GM19240 (cell line): Measurements from ENCODE around the gene ZNF540.
"Not testable (repeated sequence)": the region's sequence is repeated elsewhere in the genome, so short reads cannot be mapped to it uniquely, and the experiment has no call there.

Source experiments
- DNase-seq: peaks from one replicate; pipeline ENCODE4 v3.0.0; 2011; ENCODE audit warnings: low spot score; ENCODE audit not compliant: insufficient read length

ZNF540 gene

DNA sequence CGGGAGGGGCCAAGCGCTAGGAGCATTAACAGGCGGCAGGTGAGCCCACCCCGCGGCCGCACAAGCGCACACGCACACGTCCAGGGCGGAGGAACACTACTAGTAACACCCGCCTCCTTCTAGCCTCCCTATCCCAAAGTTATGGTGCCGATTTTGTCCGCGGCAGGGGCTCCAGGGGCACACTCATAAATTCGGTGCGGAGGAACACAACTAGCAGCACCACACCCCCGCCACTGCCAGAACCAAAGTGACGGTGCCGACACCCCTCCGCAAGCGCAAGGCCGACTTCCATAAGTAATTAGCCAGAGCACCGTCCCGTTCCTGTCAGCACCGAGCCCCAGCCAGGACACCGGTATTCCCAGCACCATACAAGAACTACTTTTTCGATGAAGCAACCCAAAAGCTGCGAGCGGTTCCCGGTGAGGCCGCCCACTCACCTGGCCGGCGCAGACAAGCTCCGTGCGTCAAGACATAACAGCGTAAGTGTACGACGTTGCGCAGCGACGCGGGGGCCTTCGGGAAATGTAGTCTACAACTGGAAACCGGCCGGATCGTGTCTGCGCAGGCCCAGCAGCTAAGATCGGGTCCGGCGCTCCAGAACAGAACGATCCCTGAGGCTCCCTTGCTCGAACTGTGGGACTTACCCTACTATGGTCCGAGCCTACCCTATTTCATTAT, at the start of gene ZNF540, which contains the start of gene ZNF571:
Gene ZNF540 (plus strand): TSS at position 573 of the 678 bp plus-strand sequence. CDS start 3,572 bp downstream, outside the sequence.
Gene ZNF571 (minus strand): TSS at position 489 of the 678 bp plus-strand sequence. CDS start 8,116 bp downstream, outside the sequence.
- DNase-seq = peak; percentile 59

DNA sequence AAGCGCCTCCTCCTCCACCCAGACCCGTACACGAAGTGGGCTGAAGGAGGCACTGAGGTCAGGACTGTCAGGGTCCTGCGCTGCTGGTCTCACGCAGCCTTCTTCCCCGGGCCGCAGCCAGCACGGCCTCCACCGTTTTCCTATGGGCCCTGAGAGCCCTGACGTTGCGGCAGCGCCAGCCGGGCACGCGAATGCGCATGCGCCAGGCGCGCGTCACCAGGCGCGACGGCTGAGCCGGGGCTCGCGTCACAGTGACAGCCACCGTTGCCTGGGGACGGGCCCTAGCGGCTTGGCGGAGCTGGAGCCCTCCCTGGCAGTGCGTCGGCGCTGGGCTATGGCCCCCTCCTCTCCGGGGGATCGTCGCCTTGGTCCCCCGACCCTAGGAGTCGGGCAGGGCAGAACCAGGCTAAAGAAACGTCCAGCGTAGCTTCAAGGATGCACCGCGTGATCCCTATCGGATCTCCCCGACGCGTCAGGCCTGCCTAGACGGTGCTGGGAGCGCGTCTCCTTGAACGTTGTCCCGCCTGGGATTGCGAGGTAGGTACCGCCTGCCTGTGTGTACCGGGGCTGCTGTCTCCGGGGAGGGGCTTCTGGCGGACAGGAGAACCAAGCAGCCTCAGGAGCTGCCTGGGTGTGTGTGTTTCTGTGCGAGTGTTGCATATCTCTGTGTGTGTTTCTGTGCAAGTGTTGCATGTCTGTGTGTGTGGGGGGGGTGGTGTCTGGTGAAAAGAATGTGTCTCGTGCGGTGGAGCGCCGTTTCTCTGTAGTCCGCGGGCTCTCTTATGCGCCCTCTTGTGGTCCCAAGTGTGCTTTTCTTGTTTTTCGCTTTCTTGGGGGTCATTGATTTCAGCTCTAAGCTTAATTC, 43.3 kb upstream of the ZNF540 start:
- DNase-seq = peak; percentile 42

DNA sequence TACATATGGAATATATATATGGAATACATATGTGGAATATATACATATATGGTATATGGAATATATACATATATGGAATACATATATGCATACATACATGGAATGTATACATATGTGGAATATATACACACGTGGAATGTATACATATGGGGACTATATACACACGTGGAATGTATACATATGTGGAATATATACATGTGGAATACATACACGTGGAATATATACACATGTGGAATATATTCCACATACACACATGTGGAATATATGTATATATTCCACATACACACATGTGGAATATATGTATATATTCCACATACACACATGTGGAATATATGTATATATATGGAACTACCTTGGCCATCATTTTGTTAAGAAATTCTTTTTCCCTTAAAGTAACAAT, 31.2 kb upstream of the ZNF540 start:
- DNase-seq = no peak

DNA sequence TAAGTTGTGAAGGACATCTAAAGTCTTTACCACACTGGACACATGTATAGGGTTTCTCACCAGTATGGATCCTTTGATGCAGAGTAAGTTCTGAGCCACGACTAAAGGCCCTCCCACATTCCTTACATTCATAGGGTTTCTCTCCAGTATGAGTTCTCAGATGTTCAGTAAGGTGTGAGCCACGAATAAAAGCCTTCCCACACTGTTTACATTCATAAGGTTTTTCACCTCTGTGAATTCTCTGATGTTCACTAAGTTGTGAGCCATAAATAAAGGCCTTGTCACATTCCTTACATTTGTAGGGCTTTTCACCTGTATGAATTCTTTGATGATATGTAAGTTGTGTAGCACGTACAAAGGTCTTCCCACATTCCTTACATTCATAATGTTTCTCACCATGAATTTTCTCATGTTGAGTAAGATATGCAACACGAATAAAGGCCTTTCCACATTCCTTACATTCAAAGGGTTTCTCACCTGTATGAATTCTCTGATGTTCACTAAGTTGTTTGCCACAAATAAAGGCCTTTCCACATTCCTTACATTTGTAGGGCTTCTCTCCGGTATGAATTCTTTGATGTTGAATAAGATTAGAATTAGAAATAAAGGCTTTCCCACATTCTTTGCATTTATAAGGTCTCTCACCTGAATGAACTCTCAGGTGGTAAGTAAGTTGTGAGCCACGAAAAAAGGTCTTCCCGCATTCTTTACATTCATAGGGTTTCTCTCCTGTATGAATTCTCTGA, 29.9 kb upstream of the ZNF540 start:
- no peak for DNase-seq

DNA sequence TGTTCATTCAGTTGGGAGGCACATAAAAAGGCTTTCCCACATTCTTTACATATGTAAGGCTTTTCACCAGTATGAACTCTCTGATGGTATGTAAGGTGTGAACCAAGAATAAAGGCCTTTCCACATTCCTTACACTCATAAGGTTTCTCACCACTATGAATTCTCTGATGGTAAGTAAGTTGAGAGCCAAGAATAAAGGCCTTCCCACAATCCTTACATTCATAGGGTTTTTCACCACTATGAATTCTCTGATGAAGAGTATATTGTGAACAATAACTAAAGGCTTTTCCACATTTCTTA, 29.4 kb upstream of the ZNF540 start:
- DNase-seq = no peak

DNA sequence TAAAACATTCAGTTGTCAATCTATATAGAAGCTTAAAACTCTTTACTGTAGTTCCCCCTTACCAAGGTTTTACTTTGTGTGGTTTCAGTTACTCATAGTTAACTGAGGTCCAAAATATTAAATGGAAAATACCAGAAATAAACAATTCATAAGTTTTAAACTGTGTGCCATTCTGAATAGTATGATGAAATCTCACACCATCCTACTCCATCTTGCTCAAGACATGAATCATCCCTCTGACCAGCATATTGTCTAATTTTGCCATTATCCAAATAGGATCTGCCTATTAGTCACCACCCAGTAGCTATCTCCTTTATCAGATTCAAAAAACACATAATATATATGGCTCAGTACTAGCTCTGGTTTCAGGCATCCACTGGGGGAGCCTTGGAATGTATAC, 22.5 kb upstream of the ZNF540 start:
- DNase-seq = no peak

DNA sequence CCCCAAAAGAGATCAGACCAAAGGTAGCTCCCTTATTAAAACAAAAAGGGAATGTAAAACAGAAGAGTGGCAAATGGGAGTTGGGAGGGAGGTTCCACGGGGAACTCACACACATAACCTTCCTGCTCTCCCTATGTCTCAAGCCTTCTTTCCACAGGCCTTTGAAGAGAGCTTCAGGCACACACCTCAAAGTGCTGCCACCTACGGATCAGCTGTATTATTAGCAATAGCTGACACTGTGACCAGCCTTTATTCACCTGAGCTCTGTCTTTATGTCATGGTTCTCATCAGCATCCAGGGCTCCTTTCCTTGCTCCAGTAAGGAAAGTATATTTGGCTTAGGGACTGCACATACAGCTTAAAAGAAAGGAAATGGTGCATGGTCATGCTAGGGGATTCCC, 11.3 kb upstream of the ZNF540 start:
- no peak for DNase-seq

DNA sequence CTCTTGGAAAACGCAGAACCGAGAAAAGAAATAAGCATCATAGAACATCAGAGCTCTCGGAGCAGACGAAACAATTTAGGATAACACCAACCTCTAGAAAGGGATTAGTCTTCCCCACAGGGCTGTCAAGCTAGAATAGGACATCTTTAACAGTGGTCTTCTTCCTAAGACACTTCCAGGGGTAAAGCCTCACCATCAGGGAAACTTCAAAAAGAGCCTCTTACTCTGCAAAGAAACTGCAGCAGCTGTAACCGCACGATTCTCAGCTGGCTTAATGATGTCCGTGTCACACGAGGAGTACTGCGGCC, 726 bp upstream of the ZNF540 start:
- no peak for DNase-seq

DNA sequence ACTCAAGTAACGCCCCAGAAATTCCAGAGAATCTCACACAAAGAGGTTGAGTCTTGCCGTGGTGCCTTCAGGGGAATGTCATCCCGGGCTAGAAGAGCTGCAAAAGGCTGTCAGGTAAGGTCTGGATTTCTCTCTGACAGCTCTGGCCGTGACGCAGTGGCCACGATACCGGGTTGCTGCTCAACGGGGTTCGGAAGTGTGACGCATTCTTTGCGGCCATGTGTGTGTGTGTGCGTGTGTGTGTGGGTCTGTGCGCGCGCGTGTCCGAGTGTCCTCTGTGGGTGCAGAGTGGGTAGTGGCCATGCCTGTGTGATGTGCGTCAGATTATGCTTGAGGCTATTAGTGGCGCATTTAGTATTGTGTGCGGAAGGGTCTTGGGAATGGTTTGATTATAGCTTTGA, 306 bp downstream of the ZNF540 start:
- DNase-seq = peak; percentile 4

DNA sequence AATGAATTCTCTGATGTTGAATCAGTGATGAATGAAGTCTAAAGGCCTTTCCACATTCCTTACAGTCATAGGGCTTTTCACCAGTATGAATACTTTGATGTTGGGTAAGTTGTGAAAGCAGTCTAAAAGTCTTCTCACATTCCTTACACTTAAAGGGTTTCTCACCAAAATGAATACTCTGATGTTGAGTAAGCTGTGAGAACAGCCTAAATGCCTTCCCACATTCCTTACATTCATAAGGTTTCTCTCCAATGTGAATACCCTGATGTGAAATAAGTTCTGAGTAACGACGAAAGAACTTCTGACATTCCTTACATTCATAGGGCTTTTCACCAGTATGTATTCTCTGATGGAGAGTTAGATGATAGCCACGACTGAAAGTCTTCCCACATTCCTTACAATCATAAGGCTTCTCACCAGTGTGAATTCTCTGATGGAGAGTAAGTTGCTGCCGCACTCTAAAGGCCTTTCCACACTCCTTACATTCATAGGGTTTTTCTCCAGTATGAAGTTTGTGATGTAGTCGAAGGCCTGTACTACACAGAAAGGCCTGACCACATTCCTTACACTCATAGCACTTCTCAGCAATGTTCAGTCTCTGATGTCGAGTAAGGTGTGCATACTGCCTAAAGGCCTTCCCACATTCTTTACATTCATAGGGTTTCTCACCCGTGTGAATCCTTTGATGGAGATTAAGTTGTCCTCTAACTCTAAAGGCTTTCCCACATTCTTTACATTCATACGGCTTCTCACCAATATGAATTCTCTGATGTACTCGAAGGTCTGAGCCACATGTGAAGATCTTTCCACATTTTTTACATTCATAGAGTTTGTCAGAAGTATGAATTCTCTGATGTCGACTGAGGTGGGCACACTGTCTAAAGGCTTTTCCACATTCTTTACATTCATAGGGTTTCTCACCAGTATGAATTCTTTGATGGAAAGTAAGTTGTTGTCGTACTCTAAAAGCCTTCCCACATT, 40.7 kb downstream of the ZNF540 start:
- no peak for DNase-seq

DNA sequence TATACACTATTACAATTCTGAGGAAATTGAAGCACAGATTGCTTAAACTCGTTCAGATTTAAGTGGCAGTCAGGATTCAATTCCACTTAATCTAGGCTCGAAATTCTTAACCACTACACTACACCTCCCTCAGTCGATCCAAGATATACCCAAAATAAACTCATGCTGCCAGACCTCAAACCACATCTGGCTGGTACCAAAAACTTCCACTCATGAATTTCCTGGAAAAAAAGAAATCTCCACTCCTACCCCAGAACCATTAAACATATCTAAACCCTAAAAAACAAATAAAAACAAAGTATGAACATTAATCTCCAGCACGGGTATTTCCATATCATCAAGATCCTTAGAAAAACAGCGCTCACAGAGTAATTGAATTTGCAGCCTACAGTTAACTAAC, 59.4 kb downstream of the ZNF540 start:
- DNase-seq = no peak

DNA sequence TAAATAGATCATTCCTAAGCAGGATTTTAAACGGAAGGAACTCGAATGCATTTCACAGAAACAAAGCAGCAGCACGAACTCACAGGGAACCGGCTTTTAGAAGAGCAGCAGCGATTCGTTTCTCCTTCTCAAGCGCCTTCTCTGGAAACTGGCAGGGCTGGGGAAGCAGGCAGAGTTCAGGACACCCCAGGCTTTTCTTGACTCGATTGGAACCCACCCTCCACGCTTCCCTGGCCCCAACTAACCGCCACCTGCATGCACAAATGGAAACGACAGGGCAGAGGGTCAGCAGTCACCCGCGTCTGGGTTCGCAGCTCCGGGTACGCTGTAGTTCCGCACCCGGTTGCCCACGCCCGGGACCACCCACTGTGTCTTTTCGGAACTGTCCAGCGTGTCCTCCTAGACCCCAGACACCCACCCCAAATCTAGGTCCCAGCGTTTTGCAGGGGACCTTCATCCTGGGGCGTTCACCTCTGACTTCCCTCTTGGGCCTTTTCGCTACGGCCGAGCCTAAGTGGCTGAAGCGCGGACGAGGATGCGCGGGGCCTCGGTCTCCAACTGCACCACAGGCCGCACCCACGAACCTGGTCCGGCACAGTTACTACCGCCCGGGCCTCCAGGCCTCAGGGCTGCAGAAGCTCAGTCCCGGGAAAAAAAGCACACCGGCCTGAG, 60.1 kb downstream of the ZNF540 start:
- peak; percentile 20 for DNase-seq

DNA sequence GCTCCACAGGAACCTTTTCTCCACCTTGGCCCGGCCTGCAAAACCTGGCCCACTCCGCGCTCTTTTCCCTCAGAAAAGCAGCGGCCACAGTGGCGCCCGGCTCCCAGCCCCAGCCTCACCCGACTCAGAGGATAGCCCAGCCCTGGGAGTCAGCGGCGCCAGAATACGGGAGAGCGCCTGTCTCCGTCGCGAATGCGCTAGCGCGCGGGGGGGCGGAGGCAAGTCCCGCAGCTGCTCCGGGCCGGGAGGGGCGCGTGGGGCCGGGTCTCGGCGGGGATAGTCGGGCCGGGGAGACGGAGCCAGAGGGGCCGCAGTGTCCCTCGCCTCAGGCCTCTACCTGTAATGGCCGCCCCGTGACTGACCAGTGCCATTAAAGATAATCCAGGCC, 60.6 kb downstream of the ZNF540 start, which contains the start of gene ZFP30:
Gene ZFP30 (minus strand): TSS at position 165 of the 388 bp plus-strand sequence. CDS start 7,643 bp downstream, outside the sequence.
- DNase-seq = peak; percentile 29

DNA sequence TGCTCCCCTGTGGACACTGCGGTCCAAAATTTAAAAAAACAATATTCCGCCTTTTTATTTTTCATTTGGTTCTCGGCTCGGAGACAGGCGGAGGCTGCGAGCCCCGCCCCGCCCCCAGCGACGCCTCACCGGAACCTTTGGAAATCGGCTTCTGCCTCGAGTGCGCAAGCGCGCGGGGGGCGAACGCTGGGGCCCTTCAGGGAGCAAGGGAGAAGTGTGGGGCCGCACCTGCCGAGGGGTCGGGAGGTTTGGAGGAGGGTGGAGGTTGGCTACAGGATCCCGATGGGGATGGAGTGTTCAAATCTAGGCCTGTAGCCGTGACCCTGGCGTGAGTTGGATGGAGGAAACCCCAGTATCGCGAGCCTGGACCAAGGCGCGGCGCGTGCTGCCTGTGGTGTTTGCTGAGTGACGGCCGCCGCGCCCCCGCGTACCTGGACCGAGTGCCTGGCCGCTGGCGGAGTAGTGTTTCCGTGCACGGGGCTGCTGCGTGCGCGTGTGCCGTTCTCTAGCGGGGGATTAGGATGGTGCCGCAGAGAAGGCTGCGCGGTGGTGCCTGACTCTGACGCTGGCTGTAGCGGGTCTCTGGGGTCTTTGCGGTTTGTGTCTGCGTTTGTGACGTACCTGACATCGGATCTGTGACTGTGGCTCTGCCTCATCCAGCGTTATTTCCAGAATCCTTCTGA, 61.2 kb downstream of the ZNF540 start:
- DNase-seq = peak; percentile 40

DNA sequence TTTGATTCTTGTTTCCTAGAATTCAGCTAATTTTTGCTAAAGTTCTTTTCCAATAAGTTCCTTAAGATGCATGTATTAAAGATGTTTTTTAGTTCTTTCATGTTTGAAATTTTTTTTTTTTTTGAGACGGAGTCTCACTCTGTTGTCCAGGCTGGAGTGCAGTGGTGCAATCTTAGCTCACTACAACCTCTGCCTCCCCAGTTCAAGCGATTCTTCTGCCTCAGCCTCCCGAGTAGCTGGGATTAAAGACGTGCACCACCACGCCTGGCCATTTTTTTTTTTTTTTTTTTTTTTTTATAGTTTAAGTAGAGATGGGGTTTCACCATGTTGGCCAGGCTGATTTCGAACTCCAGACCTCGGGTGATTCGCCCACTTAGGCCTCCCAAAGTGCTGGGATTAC, 62.5 kb downstream of the ZNF540 start:
- not testable (repeated sequence) for DNase-seq
